ENCODE measurements around the gene TRAIP.
"Not testable (repeated sequence)": the region's sequence is repeated elsewhere in the genome, so short reads cannot be mapped to it uniquely, and the experiment has no call there.

The TRAIP gene

GRCh38 chr3:49781415-49782199, 74.8 kb downstream of the TRAIP start:
- no peak for DNase-seq
- Histone ChIP-seq H3K27me3 (replicated peaks) (no peaks in the 10 kb centered on the region), H3K36me3 (replicated peaks) (peaks cover 10% of the 10 kb centered on the region), H3K27ac (no peak overlapping the region), H3K4me3 (ENCODE audit: low read depth, low read length) (no peak overlapping the region)
- TF ChIP-seq CTCF (IDR thresholded peaks at IDR 0.05; ENCODE audit: low read depth, low read length, missing control alignments), result no peak
- in situ Hi-C loops (cut with HindIII; ENCODE audit: low pct_ligation_motif_present, low sequenced_read_pairs), result no loop called here

- peaks cover 10% of the 10 kb centered on the region for H3K36me3 ChIP-seq (replicated peaks)
- in situ Hi-C loops (cut with HindIII; ENCODE audit: low pct_ligation_motif_present, low sequenced_read_pairs); H3K27ac ChIP-seq: not testable (repeated sequence)
These were observed 75.4 kb downstream of the TRAIP start for GRCh38 chr3:49780975-49781365.

GRCh38 chr3:49780080-49780974, 76.0 kb downstream of the TRAIP start:
- TF ChIP-seq CTCF (IDR thresholded peaks at IDR 0.05; ENCODE audit: low read depth, low read length, missing control alignments), result no peak
- Histone ChIP-seq H3K4me3 (ENCODE audit: low read depth, low read length) (no peak overlapping the region), H3K27me3 (replicated peaks) (no peaks in the 10 kb centered on the region), H3K36me3 (replicated peaks) (peaks cover 10% of the 10 kb centered on the region), H3K27ac (no peak overlapping the region)
- in situ Hi-C loops (cut with HindIII; ENCODE audit: low pct_ligation_motif_present, low sequenced_read_pairs), result no loop called here
- DNase-seq, result no peak

More at GRCh38 chr3:49780975-49781365, 75.4 kb downstream of the TRAIP start:
- H3K4me3 ChIP-seq (ENCODE audit: low read depth, low read length); DNase-seq; H3K27me3 ChIP-seq (replicated peaks): not testable (repeated sequence)

- TF ChIP-seq CTCF (IDR thresholded peaks at IDR 0.05; ENCODE audit: low read depth, low read length, missing control alignments), result no peak
- Histone ChIP-seq H3K27ac (no peak overlapping the region), H3K4me3 (ENCODE audit: low read depth, low read length) (no peak overlapping the region), H3K36me3 (replicated peaks) (peaks cover 8% of the 10 kb centered on the region), H3K27me3 (replicated peaks) (no peaks in the 10 kb centered on the region)
- in situ Hi-C loops (cut with HindIII; ENCODE audit: low pct_ligation_motif_present, low sequenced_read_pairs), result no loop called here
- no peak for DNase-seq
These were observed 76.8 kb downstream of the TRAIP start for GRCh38 chr3:49779358-49780079.

Data from brain microvascular endothelial cell (primary cell).